HS-27A (cell line): ENCODE results near the gene FAM240A.

ENCODE experiments used
- DNase-seq: peaks from one replicate; pipeline ENCODE4 v3.0.0-alpha.2; 2012; ENCODE audit warnings: low read depth, missing footprints

The FAM240A gene

GRCh38 chr3:46662771-46663551 is 50.6 kb downstream of the FAM240A start:
- DNase-seq, result no peak

- no peak for DNase-seq
Measured at GRCh38 chr3:46663591-46664135, 51.3 kb downstream of the FAM240A start.

- DNase-seq, result no peak
Measured at GRCh38 chr3:46664188-46664970, 52.1 kb downstream of the FAM240A start.

GRCh38 chr3:46664971-46665762 is 52.8 kb downstream of the FAM240A start:
- DNase-seq, result no peak

- DNase-seq, result no peak
Measured at GRCh38 chr3:46665763-46666452, 53.6 kb downstream of the FAM240A start.

GRCh38 chr3:46666453-46666845 is 54.1 kb downstream of the FAM240A start:
- DNase-seq, result no peak

GRCh38 chr3:46667061-46667621 is 54.8 kb downstream of the FAM240A start:
- DNase-seq, result no peak

GRCh38 chr3:46667657-46668056 is 55.3 kb downstream of the FAM240A start:
- no peak for DNase-seq

GRCh38 chr3:46668116-46668515 is 55.8 kb downstream of the FAM240A start:
- DNase-seq, result no peak

- DNase-seq, result no peak
Measured at GRCh38 chr3:46668591-46668990, 56.3 kb downstream of the FAM240A start.

GRCh38 chr3:46669191-46669999 is 57.1 kb downstream of the FAM240A start:
- DNase-seq, result no peak

GRCh38 chr3:46670000-46670890 is 57.9 kb downstream of the FAM240A start:
- DNase-seq, result no peak

- DNase-seq, result no peak
Measured at GRCh38 chr3:46670891-46671427, 58.6 kb downstream of the FAM240A start.

- DNase-seq, result no peak
Measured at GRCh38 chr3:46671541-46672348, 59.4 kb downstream of the FAM240A start.

- DNase-seq, result no peak
Measured at GRCh38 chr3:46672349-46672695, 60.0 kb downstream of the FAM240A start.

- DNase-seq, result no peak
Measured at GRCh38 chr3:46673151-46674030, 61.1 kb downstream of the FAM240A start.
